ENCODE results near the gene TBX15.

Gene TBX15

GRCh38 chr1:119034359-119034758 lies 46.2 kb upstream of the TBX15 start (continued):
- TF ChIP-seq, protein P1, sequence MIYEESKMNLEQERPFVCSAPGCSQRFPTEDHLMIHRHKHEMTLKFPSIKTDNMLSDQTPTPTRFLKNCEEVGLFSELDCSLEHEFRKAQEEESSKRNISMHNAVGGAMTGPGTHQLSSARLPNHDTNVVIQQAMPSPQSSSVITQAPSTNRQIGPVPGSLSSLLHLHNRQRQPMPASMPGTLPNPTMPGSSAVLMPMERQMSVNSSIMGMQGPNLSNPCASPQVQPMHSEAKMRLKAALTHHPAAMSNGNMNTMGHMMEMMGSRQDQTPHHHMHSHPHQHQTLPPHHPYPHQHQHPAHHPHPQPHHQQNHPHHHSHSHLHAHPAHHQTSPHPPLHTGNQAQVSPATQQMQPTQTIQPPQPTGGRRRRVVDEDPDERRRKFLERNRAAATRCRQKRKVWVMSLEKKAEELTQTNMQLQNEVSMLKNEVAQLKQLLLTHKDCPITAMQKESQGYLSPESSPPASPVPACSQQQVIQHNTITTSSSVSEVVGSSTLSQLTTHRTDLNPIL (CRISPR knock-in tag; IDR thresholded peaks at IDR 0.05; ENCODE audit: low read depth): no peak

- ATAC-seq: no peak
- no peak for TF ChIP-seq ZC3H10 (CRISPR knock-in tag; IDR thresholded peaks at IDR 0.05)
- TF ChIP-seq SNAI2 (CRISPR knock-in tag; IDR thresholded peaks at IDR 0.05): no peak
- TF ChIP-seq GLIS3 (CRISPR knock-in tag; IDR thresholded peaks at IDR 0.05): no peak
- TF ChIP-seq PPARA (CRISPR knock-in tag; IDR thresholded peaks at IDR 0.05; ENCODE audit: borderline replicate concordance): no peak
- TF ChIP-seq PATZ1 (CRISPR knock-in tag; IDR thresholded peaks at IDR 0.05; ENCODE audit: borderline replicate concordance): no peak
- TF ChIP-seq CSDC2 (CRISPR knock-in tag; IDR thresholded peaks at IDR 0.05): no peak
- no peak for TF ChIP-seq ISL1 (CRISPR knock-in tag; IDR thresholded peaks at IDR 0.05)
- TF ChIP-seq, protein P1 (CRISPR knock-in tag; IDR thresholded peaks at IDR 0.05; ENCODE audit: low read depth): no peak
- TF ChIP-seq ZFP30 (CRISPR knock-in tag; IDR thresholded peaks at IDR 0.05): no peak
- TF ChIP-seq, protein P2, sequence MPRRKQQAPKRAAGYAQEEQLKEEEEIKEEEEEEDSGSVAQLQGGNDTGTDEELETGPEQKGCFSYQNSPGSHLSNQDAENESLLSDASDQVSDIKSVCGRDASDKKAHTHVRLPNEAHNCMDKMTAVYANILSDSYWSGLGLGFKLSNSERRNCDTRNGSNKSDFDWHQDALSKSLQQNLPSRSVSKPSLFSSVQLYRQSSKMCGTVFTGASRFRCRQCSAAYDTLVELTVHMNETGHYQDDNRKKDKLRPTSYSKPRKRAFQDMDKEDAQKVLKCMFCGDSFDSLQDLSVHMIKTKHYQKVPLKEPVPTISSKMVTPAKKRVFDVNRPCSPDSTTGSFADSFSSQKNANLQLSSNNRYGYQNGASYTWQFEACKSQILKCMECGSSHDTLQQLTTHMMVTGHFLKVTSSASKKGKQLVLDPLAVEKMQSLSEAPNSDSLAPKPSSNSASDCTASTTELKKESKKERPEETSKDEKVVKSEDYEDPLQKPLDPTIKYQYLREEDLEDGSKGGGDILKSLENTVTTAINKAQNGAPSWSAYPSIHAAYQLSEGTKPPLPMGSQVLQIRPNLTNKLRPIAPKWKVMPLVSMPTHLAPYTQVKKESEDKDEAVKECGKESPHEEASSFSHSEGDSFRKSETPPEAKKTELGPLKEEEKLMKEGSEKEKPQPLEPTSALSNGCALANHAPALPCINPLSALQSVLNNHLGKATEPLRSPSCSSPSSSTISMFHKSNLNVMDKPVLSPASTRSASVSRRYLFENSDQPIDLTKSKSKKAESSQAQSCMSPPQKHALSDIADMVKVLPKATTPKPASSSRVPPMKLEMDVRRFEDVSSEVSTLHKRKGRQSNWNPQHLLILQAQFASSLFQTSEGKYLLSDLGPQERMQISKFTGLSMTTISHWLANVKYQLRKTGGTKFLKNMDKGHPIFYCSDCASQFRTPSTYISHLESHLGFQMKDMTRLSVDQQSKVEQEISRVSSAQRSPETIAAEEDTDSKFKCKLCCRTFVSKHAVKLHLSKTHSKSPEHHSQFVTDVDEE (CRISPR knock-in tag; IDR thresholded peaks at IDR 0.05): no peak
- TF ChIP-seq ARNTL (CRISPR knock-in tag; IDR thresholded peaks at IDR 0.05; ENCODE audit: borderline replicate concordance, low read depth): no peak
- TF ChIP-seq BACH2 (CRISPR knock-in tag; IDR thresholded peaks at IDR 0.05; ENCODE audit: borderline replicate concordance): no peak
- TF ChIP-seq TOX (CRISPR knock-in tag; IDR thresholded peaks at IDR 0.05; ENCODE audit: borderline replicate concordance): no peak
- no peak for TF ChIP-seq OSR1 (CRISPR knock-in tag; IDR thresholded peaks at IDR 0.05)
- no peak for TF ChIP-seq POU6F1 (CRISPR knock-in tag; IDR thresholded peaks at IDR 0.05; ENCODE audit: borderline replicate concordance, low read depth)
- no peak for TF ChIP-seq ZFP3 (CRISPR knock-in tag; IDR thresholded peaks at IDR 0.05)
- no peak for TF ChIP-seq ESRRG (CRISPR knock-in tag; IDR thresholded peaks at IDR 0.05)
- TF ChIP-seq, protein P3, sequence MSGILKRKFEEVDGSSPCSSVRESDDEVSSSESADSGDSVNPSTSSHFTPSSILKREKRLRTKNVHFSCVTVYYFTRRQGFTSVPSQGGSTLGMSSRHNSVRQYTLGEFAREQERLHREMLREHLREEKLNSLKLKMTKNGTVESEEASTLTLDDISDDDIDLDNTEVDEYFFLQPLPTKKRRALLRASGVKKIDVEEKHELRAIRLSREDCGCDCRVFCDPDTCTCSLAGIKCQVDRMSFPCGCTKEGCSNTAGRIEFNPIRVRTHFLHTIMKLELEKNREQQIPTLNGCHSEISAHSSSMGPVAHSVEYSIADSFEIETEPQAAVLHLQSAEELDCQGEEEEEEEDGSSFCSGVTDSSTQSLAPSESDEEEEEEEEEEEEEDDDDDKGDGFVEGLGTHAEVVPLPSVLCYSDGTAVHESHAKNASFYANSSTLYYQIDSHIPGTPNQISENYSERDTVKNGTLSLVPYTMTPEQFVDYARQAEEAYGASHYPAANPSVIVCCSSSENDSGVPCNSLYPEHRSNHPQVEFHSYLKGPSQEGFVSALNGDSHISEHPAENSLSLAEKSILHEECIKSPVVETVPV (CRISPR knock-in tag; IDR thresholded peaks at IDR 0.05): no peak
Measured at GRCh38 chr1:119032986-119033385, 44.8 kb upstream of the TBX15 start.

- no peak for ATAC-seq
- no peak for TF ChIP-seq TOX (CRISPR knock-in tag; IDR thresholded peaks at IDR 0.05; ENCODE audit: borderline replicate concordance)
- TF ChIP-seq, protein P3 (CRISPR knock-in tag; IDR thresholded peaks at IDR 0.05): no peak
- TF ChIP-seq OSR1 (CRISPR knock-in tag; IDR thresholded peaks at IDR 0.05): no peak
- no peak for TF ChIP-seq ARNTL (CRISPR knock-in tag; IDR thresholded peaks at IDR 0.05; ENCODE audit: borderline replicate concordance, low read depth)
- no peak for TF ChIP-seq BACH2 (CRISPR knock-in tag; IDR thresholded peaks at IDR 0.05; ENCODE audit: borderline replicate concordance)
- no peak for TF ChIP-seq TCF4 (CRISPR knock-in tag; IDR thresholded peaks at IDR 0.05; ENCODE audit: borderline replicate concordance)
- TF ChIP-seq PPARA (CRISPR knock-in tag; IDR thresholded peaks at IDR 0.05; ENCODE audit: borderline replicate concordance): no peak
- no peak for TF ChIP-seq ZC3H10 (CRISPR knock-in tag; IDR thresholded peaks at IDR 0.05)
- TF ChIP-seq ISL1 (CRISPR knock-in tag; IDR thresholded peaks at IDR 0.05): no peak
- no peak for TF ChIP-seq POU6F1 (CRISPR knock-in tag; IDR thresholded peaks at IDR 0.05; ENCODE audit: borderline replicate concordance, low read depth)
- no peak for TF ChIP-seq CSDC2 (CRISPR knock-in tag; IDR thresholded peaks at IDR 0.05)
- TF ChIP-seq SNAI2 (CRISPR knock-in tag; IDR thresholded peaks at IDR 0.05): no peak
- TF ChIP-seq ZNF565 (CRISPR knock-in tag; conservative IDR thresholded peaks at IDR 0.05; ENCODE audit: low read depth): no peak
- no peak for TF ChIP-seq ZFP3 (CRISPR knock-in tag; IDR thresholded peaks at IDR 0.05)
- TF ChIP-seq ZFP30 (CRISPR knock-in tag; IDR thresholded peaks at IDR 0.05): no peak
- TF ChIP-seq, protein P1 (CRISPR knock-in tag; IDR thresholded peaks at IDR 0.05; ENCODE audit: low read depth): no peak
Measured at GRCh38 chr1:119027759-119028158, 39.6 kb upstream of the TBX15 start.
